ENCODE data around the gene SH3PXD2A.
A peak's percentile ranks its signal among the peaks of the same experiment; 100 is the strongest.

The SH3PXD2A gene

DNA sequence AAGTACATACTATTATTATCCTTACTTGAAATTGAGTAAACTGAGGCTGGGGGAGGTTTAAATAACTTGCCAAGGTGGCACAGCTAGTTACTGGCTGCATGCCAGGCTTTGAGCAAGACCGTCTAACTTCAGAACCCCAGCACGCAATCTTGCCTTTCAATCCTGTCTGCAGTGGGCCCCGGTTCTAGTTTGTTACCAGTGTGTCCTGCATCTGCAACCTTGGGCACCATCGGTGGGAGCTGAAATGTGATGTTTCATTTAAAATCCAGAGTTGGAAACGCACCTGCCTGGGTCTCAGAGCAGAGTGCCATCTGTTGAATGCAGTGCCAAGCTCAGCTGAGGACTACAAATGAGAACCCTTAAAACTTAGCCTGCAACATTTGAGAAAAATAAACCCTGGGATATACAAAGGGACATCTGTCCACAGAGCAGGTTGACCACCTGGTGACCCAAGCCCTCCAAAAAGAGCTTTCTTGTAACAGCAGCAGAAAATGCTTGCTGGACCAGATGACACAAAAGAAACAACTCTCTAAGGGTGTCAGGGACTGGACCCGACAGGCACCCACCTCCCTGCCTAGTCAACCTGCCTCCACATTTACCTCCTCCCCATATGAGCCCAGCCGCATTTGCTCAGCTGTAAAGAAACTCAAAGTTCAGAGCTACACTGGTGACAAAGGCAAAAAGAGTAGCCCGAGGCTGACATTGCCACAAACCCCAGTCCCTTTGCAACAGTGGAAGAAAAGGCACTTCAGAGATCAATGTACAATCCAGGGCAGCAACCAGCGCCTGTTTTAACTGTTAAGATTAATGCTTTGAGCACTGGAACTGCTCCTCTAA lies 1.7 kb downstream of the SH3PXD2A start:
- no peak for DNase-seq (ENCODE audit: low read depth)
- peak overlapping the region; percentile 61 for H3K4me3 ChIP-seq (ENCODE audit: low read depth, low read length)
- TF ChIP-seq, protein P1, sequence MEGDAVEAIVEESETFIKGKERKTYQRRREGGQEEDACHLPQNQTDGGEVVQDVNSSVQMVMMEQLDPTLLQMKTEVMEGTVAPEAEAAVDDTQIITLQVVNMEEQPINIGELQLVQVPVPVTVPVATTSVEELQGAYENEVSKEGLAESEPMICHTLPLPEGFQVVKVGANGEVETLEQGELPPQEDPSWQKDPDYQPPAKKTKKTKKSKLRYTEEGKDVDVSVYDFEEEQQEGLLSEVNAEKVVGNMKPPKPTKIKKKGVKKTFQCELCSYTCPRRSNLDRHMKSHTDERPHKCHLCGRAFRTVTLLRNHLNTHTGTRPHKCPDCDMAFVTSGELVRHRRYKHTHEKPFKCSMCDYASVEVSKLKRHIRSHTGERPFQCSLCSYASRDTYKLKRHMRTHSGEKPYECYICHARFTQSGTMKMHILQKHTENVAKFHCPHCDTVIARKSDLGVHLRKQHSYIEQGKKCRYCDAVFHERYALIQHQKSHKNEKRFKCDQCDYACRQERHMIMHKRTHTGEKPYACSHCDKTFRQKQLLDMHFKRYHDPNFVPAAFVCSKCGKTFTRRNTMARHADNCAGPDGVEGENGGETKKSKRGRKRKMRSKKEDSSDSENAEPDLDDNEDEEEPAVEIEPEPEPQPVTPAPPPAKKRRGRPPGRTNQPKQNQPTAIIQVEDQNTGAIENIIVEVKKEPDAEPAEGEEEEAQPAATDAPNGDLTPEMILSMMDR (IDR thresholded peaks at IDR 0.05; ENCODE audit: low read depth, low read length, missing control alignments) = no peak
- in situ Hi-C loops (cut with HindIII; ENCODE audit: low sequenced_read_pairs) = loop anchor here (10.0 to 25.0 kb wide), 2 partner anchors 139 to 241 kb away; no protein-coding TSS in a partner anchor

DNA sequence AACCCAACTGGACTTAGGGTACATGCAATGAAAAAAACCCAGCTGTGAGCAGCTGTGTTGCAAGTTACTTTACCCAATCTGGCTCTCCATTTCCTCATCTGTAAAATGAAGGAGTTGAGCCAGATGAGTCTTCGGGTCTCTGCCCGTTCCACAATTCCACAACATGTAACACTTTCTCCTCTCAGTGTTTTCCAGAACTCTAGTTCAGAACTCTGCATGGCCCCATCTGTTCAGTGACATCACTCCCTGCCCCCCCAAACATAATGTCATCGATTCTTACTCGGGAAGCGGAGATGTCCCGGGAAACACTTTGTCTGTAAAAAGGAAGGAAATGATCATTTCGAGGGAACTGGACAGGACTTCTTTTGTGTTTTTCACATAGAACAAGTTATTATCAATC lies 2.5 kb downstream of the SH3PXD2A start:
- H3K4me3 ChIP-seq (ENCODE audit: low read depth, low read length) = no peak overlapping the region
- TF ChIP-seq, protein P1 (IDR thresholded peaks at IDR 0.05; ENCODE audit: low read depth, low read length, missing control alignments) = no peak
- DNase-seq (ENCODE audit: low read depth) = no peak
- in situ Hi-C loops (cut with HindIII; ENCODE audit: low sequenced_read_pairs) = loop anchor here (10.0 to 25.0 kb wide), 2 partner anchors 138 to 241 kb away; no protein-coding TSS in a partner anchor

- in situ Hi-C loops (cut with HindIII; ENCODE audit: low sequenced_read_pairs) = loop anchor here (10.0 to 25.0 kb wide), 2 partner anchors 137 to 240 kb away; no protein-coding TSS in a partner anchor
- DNase-seq (ENCODE audit: low read depth) = no peak
- TF ChIP-seq, protein P1 (IDR thresholded peaks at IDR 0.05; ENCODE audit: low read depth, low read length, missing control alignments) = no peak
- H3K4me3 ChIP-seq (ENCODE audit: low read depth, low read length) = no peak overlapping the region
Observed at GRCh38 chr10:103852189-103852711, 3.1 kb downstream of the SH3PXD2A start.

GRCh38 chr10:103851261-103851660 lies 4.1 kb downstream of the SH3PXD2A start:
- no peak for DNase-seq (ENCODE audit: low read depth)
- in situ Hi-C loops (cut with HindIII; ENCODE audit: low sequenced_read_pairs) = loop anchor here (10.0 to 25.0 kb wide), 2 partner anchors 136 to 239 kb away; no protein-coding TSS in a partner anchor
- no peak overlapping the region for H3K4me3 ChIP-seq (ENCODE audit: low read depth, low read length)

DNA sequence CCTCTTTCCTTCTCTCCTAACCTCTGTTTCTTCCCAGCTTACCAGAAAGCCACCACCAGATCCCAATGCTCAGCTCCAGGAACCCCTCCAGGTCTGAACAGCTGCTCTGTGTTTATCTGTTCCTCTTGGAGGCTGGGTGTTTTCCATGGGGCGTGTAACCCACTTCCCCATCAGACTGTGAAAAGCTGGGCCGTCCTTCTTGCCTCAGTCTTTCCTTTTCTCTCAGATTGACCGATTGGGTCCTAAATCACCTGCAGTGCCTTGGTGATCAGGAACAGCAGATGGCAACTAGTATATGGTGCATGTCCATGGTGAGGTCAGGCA lies 4.8 kb downstream of the SH3PXD2A start:
- in situ Hi-C loops (cut with HindIII; ENCODE audit: low sequenced_read_pairs) = loop anchor here (10.0 to 25.0 kb wide), 2 partner anchors 136 to 238 kb away; no protein-coding TSS in a partner anchor
- DNase-seq (ENCODE audit: low read depth) = no peak
- H3K4me3 ChIP-seq (ENCODE audit: low read depth, low read length) = peak overlapping the region; percentile 9
- TF ChIP-seq, protein P1 (IDR thresholded peaks at IDR 0.05; ENCODE audit: low read depth, low read length, missing control alignments) = no peak

More at GRCh38 chr10:103851261-103851660, 4.1 kb downstream of the SH3PXD2A start:
- TF ChIP-seq, protein P1 (IDR thresholded peaks at IDR 0.05; ENCODE audit: low read depth, low read length, missing control alignments) = no peak

- TF ChIP-seq, protein P1 (IDR thresholded peaks at IDR 0.05; ENCODE audit: low read depth, low read length, missing control alignments) = no peak
- peak overlapping the region; percentile 9 for H3K4me3 ChIP-seq (ENCODE audit: low read depth, low read length)
- in situ Hi-C loops (cut with HindIII; ENCODE audit: low sequenced_read_pairs) = loop anchor here (10.0 to 25.0 kb wide), 2 partner anchors 135 to 238 kb away; no protein-coding TSS in a partner anchor
- DNase-seq (ENCODE audit: low read depth) = peak; percentile 81
Observed at GRCh38 chr10:103849880-103850571, 5.3 kb downstream of the SH3PXD2A start.

Data from astrocyte of the cerebellum (primary cell).